ENCODE measurements around the gene PA2G4.

Gene PA2G4

GRCh38 chr12:56152756-56153677, 48.7 kb downstream of the PA2G4 start:
- peak overlapping the region; percentile 79 for H2AFZ ChIP-seq (ENCODE audit: low read depth, low read length)
- no peak for DNase-seq
- H3K27ac ChIP-seq (ENCODE audit: low read length) = peak overlapping the region; percentile 93

GRCh38 chr12:56153678-56154065, 49.3 kb downstream of the PA2G4 start:
- ATAC-seq (ENCODE audit: insufficient read depth, low read depth) = no peak
- peak overlapping the region; percentile 93 for H3K27ac ChIP-seq (ENCODE audit: low read length)
- H3K9ac ChIP-seq (ENCODE audit: low read depth, low read length) = peak overlapping the region; percentile 89

More at GRCh38 chr12:56152756-56153677, 48.7 kb downstream of the PA2G4 start:
- no peak; the same call in 1 of the 3 replicates for ATAC-seq (ENCODE audit: insufficient read depth, low read depth)
- H3K4me1 ChIP-seq (ENCODE audit: insufficient read depth, low read length) = peaks cover 52% of the 10 kb centered on the region
- peaks cover 20% of the 10 kb centered on the region for H3K36me3 ChIP-seq (ENCODE audit: insufficient read depth, low read length)
- TF ChIP-seq EZH2 (IDR thresholded peaks at IDR 0.05; ENCODE audit: borderline replicate concordance, low read depth, low read length, severe bottlenecking) (no peak), CTCF (IDR thresholded peaks at IDR 0.05; ENCODE audit: borderline replicate concordance, extremely low read depth, low read length, poor library complexity, severe bottlenecking) (no peak)
- peak overlapping the region; percentile 99 for H3K4me2 ChIP-seq (ENCODE audit: insufficient read depth, low read length)
- no peaks in the 10 kb centered on the region for H3K27me3 ChIP-seq (ENCODE audit: insufficient read depth, low read length, poor library complexity)
- peak overlapping the region; percentile 82 to 97 for H3K4me3 ChIP-seq (ENCODE audit: low read depth in 1 of 2, low read length in 2 of 2)
- peak overlapping the region; percentile 89 for H3K9ac ChIP-seq (ENCODE audit: low read depth, low read length)
- H4K20me1 ChIP-seq (ENCODE audit: insufficient read depth, low read length) = no peaks in the 10 kb centered on the region
- no peaks in the 10 kb centered on the region for H3K9me3 ChIP-seq (ENCODE audit: insufficient read depth, low read length, severe bottlenecking)
- peaks cover 44% of the 10 kb centered on the region for H3K79me2 ChIP-seq (ENCODE audit: insufficient read depth, low read length)

GRCh38 chr12:56154246-56154771, 50.0 kb downstream of the PA2G4 start:
- peak overlapping the region; percentile 93 for H3K27ac ChIP-seq (ENCODE audit: low read length)
- no peaks in the 10 kb centered on the region for H4K20me1 ChIP-seq (ENCODE audit: insufficient read depth, low read length)
- ATAC-seq (ENCODE audit: insufficient read depth, low read depth) = no peak

More at GRCh38 chr12:56153678-56154065, 49.3 kb downstream of the PA2G4 start:
- H4K20me1 ChIP-seq (ENCODE audit: insufficient read depth, low read length) = no peaks in the 10 kb centered on the region
- H3K27me3 ChIP-seq (ENCODE audit: insufficient read depth, low read length, poor library complexity) = no peaks in the 10 kb centered on the region
- no peak overlapping the region for H2AFZ ChIP-seq (ENCODE audit: low read depth, low read length)
- H3K4me2 ChIP-seq (ENCODE audit: insufficient read depth, low read length) = peak overlapping the region; percentile 99
- peaks cover 50% of the 10 kb centered on the region for H3K79me2 ChIP-seq (ENCODE audit: insufficient read depth, low read length)
- no peaks in the 10 kb centered on the region for H3K9me3 ChIP-seq (ENCODE audit: insufficient read depth, low read length, severe bottlenecking)
- peak overlapping the region in 1 of 2 experiments; percentile 82; a peak in 2 of 4 replicates for H3K4me3 ChIP-seq (ENCODE audit: low read depth in 1 of 2, low read length in 2 of 2)
- TF ChIP-seq CTCF (IDR thresholded peaks at IDR 0.05; ENCODE audit: borderline replicate concordance, extremely low read depth, low read length, poor library complexity, severe bottlenecking) = no peak
- TF ChIP-seq EZH2 (IDR thresholded peaks at IDR 0.05; ENCODE audit: borderline replicate concordance, low read depth, low read length, severe bottlenecking) = no peak
- peaks cover 52% of the 10 kb centered on the region for H3K4me1 ChIP-seq (ENCODE audit: insufficient read depth, low read length)
- H3K36me3 ChIP-seq (ENCODE audit: insufficient read depth, low read length) = peaks cover 20% of the 10 kb centered on the region
- no peak for DNase-seq

More at GRCh38 chr12:56154246-56154771, 50.0 kb downstream of the PA2G4 start:
- no peaks in the 10 kb centered on the region for H3K27me3 ChIP-seq (ENCODE audit: insufficient read depth, low read length, poor library complexity)
- peak overlapping the region; percentile 99 for H3K4me2 ChIP-seq (ENCODE audit: insufficient read depth, low read length)
- H3K9ac ChIP-seq (ENCODE audit: low read depth, low read length) = peak overlapping the region; percentile 89
- no peak overlapping the region for H3K4me3 ChIP-seq (ENCODE audit: low read depth in 1 of 2, low read length in 2 of 2)
- H3K36me3 ChIP-seq (ENCODE audit: insufficient read depth, low read length) = peaks cover 20% of the 10 kb centered on the region
- no peak overlapping the region for H2AFZ ChIP-seq (ENCODE audit: low read depth, low read length)
- no peaks in the 10 kb centered on the region for H3K9me3 ChIP-seq (ENCODE audit: insufficient read depth, low read length, severe bottlenecking)
- TF ChIP-seq EZH2 (IDR thresholded peaks at IDR 0.05; ENCODE audit: borderline replicate concordance, low read depth, low read length, severe bottlenecking) (no peak), CTCF (IDR thresholded peaks at IDR 0.05; ENCODE audit: borderline replicate concordance, extremely low read depth, low read length, poor library complexity, severe bottlenecking) (no peak)
- peaks cover 57% of the 10 kb centered on the region for H3K79me2 ChIP-seq (ENCODE audit: insufficient read depth, low read length)
- peaks cover 58% of the 10 kb centered on the region for H3K4me1 ChIP-seq (ENCODE audit: insufficient read depth, low read length)
- no peak for DNase-seq
